GM21526 (cell line): ENCODE measurements around the gene AUTS2.
"Not testable (repeated sequence)": the region's sequence is repeated elsewhere in the genome, so short reads cannot be mapped to it uniquely, and the experiment has no call there.

Experiments used
- ATAC-seq: cut with Tn5 transposase; IDR thresholded peaks from one replicate; pipeline ENCODE4 v1.9.1; 2021; ENCODE audit warnings: moderate library complexity; ENCODE audit not compliant: unreplicated experiment, low FRiP score

The AUTS2 gene

DNA sequence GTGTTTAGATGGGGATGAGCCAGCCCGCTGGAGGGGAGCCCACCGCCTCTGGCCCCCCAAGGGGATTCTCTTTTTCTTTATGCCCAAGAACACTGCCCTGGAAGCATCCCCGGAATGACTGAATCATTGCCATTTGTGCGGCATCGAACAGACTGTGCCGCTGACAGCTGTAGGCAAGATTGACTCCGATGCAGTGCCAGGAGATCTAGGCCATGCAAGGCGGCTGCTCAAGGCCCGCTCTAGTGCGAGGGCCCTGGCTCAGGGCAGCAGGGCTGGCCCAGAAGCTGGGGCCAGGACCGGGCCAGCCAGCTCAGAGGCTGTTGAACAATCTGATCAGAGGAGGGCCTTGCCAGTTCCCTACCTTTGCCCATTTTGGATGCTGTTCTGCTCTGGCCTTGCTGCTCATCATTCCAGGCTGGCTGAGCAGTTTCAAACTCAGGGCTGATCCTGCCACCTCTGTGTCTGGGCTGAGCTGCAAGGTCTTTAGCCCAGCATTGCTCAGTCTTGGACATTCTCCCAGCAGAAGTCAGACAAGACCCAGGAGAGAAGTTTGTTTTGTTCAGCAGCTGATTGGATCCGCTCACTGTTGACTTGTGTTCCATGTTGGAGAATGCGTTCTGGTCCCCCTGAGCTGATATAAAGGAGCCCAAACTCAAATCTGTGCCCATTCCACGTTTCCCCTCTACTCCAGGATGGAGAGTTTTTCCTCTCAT, 1048.4 kb downstream of the AUTS2 start:
- no peak for ATAC-seq

DNA sequence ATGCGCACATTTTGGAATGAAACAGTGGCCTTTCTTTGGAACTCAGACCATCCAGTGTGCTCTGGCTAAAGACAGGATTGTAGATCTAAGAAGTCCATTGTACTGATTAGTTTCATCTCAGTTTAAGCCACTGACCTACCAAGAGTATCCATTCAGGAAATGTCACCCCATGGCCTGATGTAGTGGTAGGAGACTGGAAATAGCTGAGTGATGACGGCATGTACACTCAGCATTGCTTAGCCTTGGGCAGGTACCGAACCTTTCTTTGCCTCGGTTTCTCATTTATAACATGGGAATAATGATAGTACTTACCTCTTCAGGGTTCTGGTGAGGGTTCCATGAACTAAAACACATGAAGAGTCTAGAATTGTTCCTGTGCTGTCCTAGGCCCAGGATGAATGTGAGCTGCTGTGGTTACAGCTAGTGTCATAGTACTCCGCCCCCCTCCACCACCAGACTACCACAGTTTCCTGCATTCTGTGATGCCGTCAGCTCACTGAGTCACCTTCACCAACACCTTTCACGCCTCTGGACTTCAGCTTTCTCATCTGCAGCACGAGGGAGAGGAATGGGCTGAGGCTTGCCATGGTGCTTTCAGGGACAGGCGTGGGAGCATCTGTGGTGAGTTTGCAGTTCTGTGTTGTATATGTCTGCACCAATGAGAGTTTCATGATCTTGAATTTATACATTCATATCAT, 1049.7 kb downstream of the AUTS2 start:
- peak; percentile 75 for ATAC-seq

DNA sequence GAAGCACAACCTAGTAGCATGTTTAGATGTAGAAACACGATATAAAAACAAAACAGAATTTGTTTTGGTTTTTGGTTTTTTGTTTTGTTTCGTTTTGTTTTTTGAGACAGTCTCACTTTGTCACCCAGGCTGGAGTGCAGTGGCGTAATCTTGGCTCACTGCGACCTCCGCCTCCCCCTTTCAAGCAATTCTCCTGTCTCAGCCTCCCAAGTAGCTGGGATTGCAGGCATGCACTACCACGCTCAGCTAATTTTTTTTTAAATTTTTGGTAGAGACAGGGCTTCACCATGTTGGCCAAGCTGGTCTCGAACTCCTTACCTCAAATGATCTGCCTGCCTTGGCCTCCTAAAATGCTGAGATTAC, 1050.2 kb downstream of the AUTS2 start:
- not testable (repeated sequence) for ATAC-seq

DNA sequence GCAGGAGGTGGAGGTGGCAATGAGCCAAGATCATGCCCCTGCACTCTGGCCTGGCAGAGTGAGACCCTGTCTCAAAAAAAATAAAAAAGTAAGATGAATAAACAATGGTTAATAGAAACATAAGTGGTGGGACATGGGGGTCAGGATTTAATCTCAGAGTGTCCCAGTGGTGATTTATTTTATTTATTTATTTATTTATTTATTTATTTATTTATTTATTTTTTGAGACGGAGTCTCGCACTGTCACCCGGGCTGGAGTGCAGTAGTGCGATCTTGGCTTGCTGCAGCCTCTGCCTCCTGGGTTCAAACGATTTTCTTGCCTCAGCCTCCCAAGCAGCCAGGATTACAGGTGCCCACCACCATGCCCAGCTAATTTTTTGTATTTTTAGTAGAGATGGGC, 1051.0 kb downstream of the AUTS2 start:
- ATAC-seq, result no peak

DNA sequence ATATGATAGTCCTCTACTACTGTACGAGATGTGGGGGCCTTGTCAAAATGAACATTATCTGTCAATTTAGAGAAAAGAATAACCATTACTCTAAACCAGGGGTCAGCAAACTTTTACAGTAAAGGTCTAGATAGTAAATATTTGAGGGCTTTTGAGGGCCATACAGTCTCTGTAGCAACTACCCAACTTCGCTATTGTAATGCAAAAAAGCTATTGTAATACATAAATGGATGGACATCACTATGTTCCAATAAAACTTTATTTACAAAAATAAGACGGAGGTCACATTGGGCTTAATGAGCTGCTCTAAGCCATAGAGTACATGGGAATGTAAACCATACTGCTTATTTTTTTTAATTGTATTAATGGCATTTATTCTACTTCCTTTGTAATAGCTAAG, 1055.9 kb downstream of the AUTS2 start:
- ATAC-seq, result no peak

DNA sequence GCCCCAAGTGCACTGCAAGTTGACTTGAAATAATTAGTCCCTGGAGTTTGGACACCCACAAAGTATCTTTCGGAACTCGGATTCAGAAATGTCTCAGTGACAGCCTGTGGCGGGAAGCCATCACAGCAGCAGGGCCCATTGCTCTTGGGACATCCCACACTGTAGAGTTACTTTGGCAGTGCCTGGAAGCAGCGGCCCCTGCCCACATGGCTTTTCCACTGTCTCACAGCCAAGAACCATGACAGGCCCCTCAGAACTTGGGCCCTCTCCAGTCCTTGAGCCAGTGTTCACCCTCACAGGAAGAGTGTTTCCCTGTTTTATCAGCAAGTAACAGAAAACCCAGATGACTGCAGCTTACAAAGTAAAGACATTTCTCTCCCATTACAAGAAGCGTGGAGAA, 1056.7 kb downstream of the AUTS2 start:
- ATAC-seq, result no peak

DNA sequence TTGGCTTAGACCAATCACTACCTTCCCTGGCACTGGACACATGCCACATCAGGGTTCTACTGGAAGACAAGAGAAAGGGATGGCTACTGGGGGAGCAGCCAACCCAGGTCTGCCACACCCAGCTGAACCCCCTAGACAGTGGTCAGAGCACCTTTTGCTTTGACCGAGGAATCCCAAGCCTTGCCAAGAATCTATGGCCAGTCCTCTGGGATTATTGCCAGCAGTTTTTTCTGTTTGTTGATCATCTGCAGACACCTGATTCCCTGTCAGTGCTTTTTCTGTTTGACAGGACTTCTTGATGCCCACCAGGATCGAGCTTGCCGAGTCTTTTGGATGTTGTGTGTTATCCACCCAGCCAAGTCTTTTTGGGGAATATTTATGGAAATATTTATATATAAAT, 1057.4 kb downstream of the AUTS2 start:
- no peak for ATAC-seq

DNA sequence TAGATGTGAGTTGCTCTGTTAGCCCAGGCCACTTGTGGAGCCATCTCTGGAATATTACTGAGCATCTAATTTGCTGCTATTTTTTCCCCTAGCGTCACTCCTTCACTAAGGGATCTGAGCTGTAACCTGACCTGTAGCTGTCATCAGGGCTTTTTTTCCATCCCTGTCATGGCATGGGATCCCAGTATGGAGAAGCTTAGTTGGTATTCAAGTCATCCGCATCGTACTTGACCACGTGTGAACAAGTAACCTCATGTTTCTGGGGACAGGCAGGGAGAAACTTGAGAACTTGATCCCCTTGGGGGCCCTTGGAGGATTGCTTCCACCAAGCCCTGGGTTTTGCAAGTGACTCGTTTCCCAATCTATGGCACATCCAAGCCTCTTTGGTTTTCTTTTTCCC, 1059.3 kb downstream of the AUTS2 start:
- no peak for ATAC-seq

DNA sequence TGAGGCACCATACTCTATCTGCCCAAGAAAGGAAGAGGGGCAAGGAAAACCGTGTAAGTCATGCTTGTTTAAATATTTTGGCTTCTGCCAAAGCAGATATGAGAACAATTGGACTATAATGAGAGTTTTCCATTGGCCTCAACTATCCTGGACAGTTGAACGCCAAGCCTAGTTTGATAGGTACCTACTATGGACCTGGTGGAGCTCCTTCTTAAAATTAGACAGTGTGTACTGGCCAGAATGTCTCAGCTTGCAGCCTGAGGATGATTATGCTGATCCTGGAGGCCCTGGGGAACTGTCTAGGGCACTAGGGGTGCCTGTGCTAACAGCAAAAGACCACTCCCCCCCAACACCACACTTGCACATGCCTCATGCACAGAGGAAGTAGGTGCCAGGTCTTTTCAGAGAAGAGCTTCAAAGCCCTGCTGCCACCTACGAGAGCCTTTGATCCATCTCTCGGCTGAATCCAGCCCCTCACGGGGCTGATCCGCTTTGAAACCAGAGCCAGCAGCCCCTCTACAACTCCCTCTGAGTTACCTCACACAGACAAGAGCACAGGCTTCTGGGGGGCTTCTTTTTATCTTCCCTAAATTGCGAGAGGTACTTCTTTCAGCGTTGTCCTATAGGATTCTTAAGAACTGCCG, 1059.8 kb downstream of the AUTS2 start:
- ATAC-seq, result no peak

DNA sequence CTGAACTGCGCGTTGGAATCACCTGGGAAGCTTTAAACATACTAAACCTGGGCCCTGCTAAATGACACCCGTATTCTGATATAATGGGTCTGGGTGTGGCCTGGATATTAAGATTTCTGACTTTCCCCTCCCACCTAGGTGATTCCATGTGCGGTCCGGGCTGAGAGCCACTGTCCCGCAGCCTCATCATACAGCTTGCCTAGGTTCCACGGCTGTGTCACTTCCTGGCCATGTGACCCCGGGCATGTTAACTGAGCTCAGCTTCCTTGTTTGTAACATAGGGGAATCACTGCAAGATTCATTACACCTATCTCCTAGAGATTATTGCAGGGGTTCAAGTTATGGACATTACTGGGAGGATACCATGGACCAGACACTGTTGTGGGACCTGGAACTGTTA, 1061.0 kb downstream of the AUTS2 start:
- ATAC-seq, result no peak

DNA sequence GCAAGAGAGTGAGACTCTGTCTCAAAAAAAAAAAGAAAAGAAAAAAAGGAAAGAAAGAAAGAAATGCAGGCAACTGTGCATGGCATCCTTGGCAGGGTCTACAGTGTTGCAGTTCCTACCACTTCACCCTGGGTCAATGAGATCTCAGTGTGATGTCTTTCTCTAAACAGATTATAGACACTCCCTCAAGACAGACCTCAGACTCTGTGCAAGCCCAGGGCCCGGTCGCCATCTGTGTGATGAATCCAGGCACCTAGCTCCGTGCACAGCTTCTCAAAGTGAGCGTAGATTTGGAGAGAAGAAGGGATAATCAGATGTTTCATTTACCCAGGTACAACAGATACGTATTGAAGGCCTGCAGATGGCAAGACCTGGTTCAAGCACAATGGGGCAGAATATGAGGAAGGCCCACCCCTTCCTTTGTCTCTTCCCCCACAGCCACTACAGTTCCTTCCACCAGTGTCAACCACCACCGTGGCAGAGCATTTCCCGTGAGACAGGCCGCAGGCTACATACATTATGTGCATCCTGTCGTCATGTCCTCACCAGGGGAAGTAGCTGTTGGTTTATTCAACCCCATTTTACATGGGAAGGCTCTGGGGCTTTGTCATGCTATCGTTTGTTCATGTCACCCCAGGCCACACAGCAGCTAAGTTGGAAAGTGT, 1062.0 kb downstream of the AUTS2 start:
- ATAC-seq, result no peak

DNA sequence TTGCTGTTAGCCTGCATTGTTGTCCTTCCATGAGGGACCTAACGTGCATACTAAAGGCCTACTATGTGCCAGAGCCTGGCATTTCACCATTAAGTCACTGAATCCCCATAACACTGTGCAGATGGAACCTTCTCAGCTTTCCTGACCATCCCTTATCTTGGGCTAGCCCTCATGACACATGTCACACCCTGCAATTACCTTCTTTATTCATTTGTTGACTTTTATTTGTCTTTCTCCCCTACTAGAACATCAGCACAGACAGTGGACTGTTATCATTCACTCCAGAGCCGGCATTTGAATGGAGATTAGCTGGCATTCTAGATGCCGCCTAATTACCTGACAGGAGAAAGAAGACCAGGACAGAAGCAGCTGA, 1062.5 kb downstream of the AUTS2 start:
- no peak for ATAC-seq

DNA sequence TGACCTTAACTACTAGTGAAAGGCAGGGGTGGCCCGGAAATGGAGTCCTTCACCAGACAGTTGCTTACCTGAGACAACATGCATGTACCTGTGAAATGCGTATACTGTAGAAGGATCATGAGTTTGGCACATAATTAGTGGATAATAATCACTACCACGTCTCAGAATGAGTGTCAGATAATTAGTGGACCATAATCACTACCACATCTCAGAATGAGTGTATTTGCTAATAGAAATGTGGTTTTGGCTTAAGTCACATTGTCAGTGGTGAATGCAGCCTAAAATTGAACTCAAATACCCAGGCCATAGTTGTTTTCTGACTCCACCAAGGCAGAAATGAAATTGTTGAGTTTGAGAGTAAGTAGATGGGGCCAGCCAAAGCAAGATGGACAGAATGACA, 1065.4 kb downstream of the AUTS2 start:
- ATAC-seq, result no peak

DNA sequence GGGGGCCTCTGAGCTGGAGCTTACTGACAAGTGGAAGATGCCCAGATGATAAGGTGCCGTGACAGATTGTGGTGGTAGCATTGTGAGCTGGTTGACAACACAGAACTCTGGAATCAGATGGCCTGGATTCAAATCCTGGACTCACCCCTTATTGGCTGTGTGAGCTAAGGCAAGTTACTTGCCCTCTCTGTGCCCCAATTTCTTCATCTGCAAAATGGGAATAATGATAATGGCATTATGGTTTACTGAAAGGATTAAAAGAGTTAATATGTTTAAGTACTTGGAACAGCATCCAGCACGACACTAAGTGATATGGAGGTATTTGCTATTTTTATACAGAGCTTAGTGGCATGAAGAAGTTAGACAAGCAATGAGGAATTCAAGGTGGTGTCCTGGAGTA, 1067.7 kb downstream of the AUTS2 start:
- no peak for ATAC-seq

DNA sequence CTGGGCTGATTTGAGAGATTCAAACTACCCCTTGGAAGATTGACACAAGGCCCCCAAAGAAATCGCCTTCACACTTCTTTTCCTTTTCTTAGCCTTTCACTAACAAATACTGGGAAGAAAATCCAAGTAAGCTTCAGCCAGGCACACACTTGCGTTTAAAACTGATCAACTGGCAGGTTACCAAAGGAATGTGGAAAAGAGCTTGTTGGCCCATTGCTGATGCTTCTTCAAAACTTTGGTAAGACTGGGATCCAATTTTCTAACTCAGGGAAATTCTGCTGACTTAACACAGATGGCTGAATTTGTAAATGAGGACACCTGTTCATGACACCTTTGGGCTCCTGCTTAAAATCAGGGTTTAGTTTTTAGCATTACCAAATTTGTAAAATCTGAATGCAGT, 1069.1 kb downstream of the AUTS2 start:
- no peak for ATAC-seq

DNA sequence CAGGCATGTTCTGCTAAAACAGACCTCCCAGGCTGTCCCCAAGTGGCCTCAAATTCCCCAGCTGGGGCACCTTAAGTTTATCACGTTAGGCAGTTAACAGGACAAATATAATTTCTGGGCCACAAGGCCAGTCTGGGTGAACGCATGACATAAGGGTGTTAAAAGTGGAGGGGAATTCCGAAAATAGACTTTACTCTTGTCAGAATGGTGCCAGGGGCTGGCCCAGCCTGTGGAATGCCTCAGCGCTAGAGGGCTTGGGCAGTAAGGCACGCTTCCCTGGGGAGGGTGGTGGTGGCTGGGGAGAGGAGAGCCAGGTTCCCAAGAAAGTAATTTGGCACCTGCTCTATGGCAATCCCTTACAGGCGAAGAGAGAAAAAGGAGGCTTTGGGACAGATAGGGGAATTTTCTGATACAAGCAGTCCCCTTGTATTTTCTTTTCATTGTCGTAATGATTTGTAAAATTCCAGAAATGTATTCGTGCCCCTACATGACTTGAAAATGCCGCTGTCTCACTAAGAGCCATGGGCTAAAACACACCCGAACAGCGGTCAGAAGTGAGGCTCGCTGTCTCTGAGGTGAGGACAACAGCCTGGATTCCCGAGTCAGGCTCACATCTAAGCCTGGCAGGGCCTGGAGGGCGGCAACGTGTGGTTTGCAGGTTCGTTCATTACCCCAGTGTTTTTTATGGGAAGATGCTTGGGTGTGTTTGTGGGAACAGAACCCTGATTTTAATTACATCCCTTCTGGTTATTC, 1070.5 kb downstream of the AUTS2 start:
- no peak for ATAC-seq

DNA sequence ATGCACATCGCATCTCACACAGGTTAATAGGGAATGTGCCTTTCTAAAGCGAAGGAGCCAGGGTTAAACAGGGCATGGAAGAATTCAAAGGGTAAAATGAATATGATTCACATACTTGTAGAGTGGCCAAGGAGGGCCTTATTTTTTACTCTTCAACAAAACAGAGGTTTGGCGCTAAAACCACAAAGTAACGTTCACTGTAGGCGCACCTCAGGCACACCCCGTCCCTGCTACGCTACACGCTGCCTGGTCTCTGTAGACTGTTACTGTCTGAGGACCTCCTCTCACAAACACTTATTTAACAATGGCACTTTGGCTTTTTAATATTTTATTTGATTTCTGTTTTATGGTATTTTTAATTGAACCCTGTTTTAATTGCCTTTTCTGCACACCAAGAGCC, 1071.6 kb downstream of the AUTS2 start:
- no peak for ATAC-seq

DNA sequence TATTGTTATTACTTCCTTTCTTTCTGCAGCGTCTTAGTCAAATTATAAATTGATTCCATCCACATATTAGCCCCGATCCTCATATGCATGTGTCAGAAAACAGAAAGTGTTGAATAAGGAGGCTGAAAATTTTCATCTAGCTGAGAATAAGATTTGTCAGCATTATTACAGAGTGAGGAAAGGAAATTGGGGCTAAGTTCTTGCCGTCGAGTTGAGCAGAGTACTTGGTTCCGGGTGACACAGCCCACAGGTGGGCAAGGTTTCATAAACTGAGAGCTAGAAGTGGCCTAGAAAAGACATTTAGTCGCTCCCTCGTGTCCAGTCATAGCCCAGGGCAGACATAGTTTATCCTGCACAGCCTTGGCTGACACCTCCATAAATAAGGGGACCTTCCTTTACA, 1072.0 kb downstream of the AUTS2 start:
- ATAC-seq, result no peak

DNA sequence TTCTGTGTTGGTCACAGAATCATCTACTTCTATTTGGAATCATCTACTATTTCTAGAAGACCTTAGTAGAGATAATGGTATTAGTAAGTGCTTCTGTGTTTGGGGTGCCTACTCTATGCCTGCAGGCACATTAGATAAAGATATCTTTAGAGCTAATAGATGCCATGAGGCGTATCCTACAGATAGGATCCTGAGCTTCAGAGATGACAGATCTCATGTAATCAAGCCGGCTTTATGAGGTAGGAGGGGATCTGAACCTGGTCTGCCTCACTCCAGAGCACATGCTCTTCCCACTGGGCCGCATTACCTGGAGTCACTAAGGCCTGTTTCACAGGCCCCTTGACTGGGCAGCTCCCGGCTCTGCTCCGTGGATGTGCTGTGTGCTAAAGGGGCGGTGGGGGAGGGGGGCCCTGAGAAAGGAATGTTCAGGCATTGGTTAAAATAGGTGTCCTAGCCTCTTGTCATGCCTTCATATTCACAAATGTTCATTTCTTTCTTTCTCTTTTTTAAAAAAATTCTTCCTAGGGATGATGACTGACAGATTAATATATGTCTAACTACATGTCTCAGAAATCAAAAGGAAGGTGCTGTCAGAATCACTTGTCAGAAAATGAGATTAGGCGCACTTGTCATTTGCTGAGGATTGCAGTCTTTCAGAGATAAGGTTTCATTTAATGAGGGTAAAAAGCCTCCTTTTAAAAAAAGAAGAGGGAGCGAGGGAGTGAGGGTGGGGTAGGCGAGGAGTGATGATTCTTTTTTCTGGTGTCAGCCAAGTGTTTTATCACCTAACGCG, 1075.7 kb downstream of the AUTS2 start:
- no peak for ATAC-seq

DNA sequence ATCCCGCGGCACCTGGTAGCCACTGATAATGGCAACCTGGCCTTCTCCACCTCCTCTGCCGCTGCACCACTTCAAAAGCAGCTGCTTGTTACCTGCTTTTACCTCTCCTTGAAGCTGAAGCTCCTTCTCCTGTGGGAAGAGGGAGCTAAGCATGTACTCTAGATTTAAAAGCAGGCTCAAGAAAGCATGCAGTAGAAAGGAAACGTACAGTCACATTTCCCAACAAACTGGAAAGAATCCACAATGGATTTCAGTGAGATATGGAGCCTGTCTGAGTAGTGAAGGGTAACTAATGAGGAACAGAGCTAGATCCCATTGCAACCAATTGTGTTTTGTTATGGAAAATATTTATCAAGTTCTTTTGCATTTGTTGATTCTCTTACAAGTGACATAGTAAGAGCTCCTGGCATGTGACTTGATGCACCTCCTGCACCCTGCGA, 1076.3 kb downstream of the AUTS2 start:
- ATAC-seq, result no peak
